Measurements from ENCODE around the gene TGM6. TPM values are rescaled to one million over a fixed set of nuclear protein-coding genes. Genes with fewer than 3 reads are reported as not detected.

Gene TGM6
- total and polyA plus RNA-seq, 2 experiments from 2014 or later, result not detected

GRCh38 chr20:2431185-2431584, 50.5 kb downstream of the TGM6 start:
- DNase-seq (ENCODE audit: low spot score), result no peak
- no peaks in the 10 kb centered on the region for H3K4me1 ChIP-seq (ENCODE audit: insufficient read depth)
- no peak overlapping the region for H2AFZ ChIP-seq
- H3K27me3 ChIP-seq, result no peaks in the 10 kb centered on the region
- TF ChIP-seq EZH2 (IDR thresholded peaks at IDR 0.05; ENCODE audit: borderline replicate concordance), result no peak
- H3K4me3 ChIP-seq, result no peak overlapping the region
- no peaks in the 10 kb centered on the region for H3K9me3 ChIP-seq (ENCODE audit: low read depth)
- WGBS (ENCODE audit: low lambda C conversion rate, missing lambda C conversion rate), result 53% methylated on average over 1 of the region's 1 CpG
- no peak overlapping the region for H3K27ac ChIP-seq
- H4K20me1 ChIP-seq (ENCODE audit: insufficient read depth, poor library complexity, severe bottlenecking), result no peaks in the 10 kb centered on the region
- no peaks in the 10 kb centered on the region for H3K79me2 ChIP-seq
- no peak overlapping the region for H3K4me2 ChIP-seq
- no peaks in the 10 kb centered on the region for H3K9me2 ChIP-seq (replicated peaks; ENCODE audit: insufficient read depth)
- H3K36me3 ChIP-seq (replicated peaks; ENCODE audit: insufficient read depth, low read depth), result no peaks in the 10 kb centered on the region

DNA sequence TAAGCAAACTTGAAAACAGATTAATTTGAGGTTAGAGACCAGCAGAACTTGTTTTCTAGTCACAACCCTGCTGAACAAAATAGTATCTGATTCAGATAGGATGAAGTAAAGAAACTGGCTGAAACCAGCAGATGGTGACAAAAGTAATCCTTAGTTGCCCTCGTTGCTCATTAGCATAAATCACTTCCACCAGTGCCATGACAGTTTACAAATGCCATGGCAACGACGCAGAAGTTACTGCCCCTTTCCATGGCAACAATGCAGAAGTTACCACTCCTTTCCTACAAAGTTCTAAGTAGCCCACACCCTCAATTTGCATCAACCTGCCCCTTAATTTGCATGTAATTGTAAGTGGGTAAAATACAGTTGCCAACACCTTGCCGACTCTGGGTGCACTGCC, 66.1 kb downstream of the TGM6 start:
- Histone ChIP-seq H3K4me1 (ENCODE audit: insufficient read depth) (no peaks in the 10 kb centered on the region), H3K79me2 (no peaks in the 10 kb centered on the region), H3K27ac (no peak overlapping the region), H4K20me1 (ENCODE audit: insufficient read depth, poor library complexity, severe bottlenecking) (no peaks in the 10 kb centered on the region), H3K27me3 (no peaks in the 10 kb centered on the region), H2AFZ (no peak overlapping the region), H3K36me3 (replicated peaks; ENCODE audit: insufficient read depth, low read depth) (no peaks in the 10 kb centered on the region), H3K9me3 (ENCODE audit: low read depth) (no peaks in the 10 kb centered on the region), H3K4me2 (no peak overlapping the region), H3K9me2 (replicated peaks; ENCODE audit: insufficient read depth) (no peaks in the 10 kb centered on the region), H3K4me3 (no peak overlapping the region)
- TF ChIP-seq CTCF (IDR thresholded peaks at IDR 0.05; ENCODE audit: poor library complexity) (no peak), EZH2phosphoT487 (IDR thresholded peaks at IDR 0.05; ENCODE audit: low read depth, severe bottlenecking, unreplicated experiment) (no peak), EZH2 (IDR thresholded peaks at IDR 0.05; ENCODE audit: borderline replicate concordance) (no peak)
- DNase-seq (ENCODE audit: low spot score), result no peak
- WGBS (ENCODE audit: low lambda C conversion rate, missing lambda C conversion rate), result 70% methylated on average over 4 of the region's 4 CpGs

DNA sequence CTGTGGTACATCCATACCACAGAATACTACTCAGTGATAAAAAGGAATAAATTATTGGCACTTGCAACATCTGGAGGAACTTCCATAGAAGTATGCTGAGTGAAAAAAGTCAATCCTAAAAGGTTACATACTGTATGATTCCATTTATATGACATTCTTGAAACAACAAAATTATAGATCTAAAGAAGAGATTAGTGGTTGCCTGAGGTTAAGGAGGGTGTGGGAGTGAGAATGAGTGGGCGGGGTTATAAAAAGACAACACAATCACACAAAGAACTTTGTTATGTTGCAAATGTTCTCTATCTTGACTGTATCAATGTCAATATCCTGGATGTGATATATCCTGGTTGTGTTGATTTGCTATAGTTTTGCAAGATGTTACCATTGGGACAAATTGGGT, 68.7 kb downstream of the TGM6 start:
- H3K4me3 ChIP-seq, result no peak overlapping the region
- WGBS (ENCODE audit: low lambda C conversion rate, missing lambda C conversion rate), result 78% methylated on average over 1 of the region's 1 CpG
- no peak overlapping the region for H3K27ac ChIP-seq
- no peaks in the 10 kb centered on the region for H3K27me3 ChIP-seq
- H3K4me2 ChIP-seq, result no peak overlapping the region
- TF ChIP-seq EZH2 (IDR thresholded peaks at IDR 0.05; ENCODE audit: borderline replicate concordance), result no peak
- no peak for TF ChIP-seq CTCF (IDR thresholded peaks at IDR 0.05; ENCODE audit: poor library complexity)
- no peak for TF ChIP-seq EZH2phosphoT487 (IDR thresholded peaks at IDR 0.05; ENCODE audit: low read depth, severe bottlenecking, unreplicated experiment)
- no peaks in the 10 kb centered on the region for H3K79me2 ChIP-seq
- no peaks in the 10 kb centered on the region for H3K36me3 ChIP-seq (replicated peaks; ENCODE audit: insufficient read depth, low read depth)
- no peak overlapping the region for H2AFZ ChIP-seq
- no peaks in the 10 kb centered on the region for H3K4me1 ChIP-seq (ENCODE audit: insufficient read depth)
- no peak for DNase-seq (ENCODE audit: low spot score)
- no peaks in the 10 kb centered on the region for H3K9me2 ChIP-seq (replicated peaks; ENCODE audit: insufficient read depth)
- H4K20me1 ChIP-seq (ENCODE audit: insufficient read depth, poor library complexity, severe bottlenecking), result no peaks in the 10 kb centered on the region
- H3K9me3 ChIP-seq (ENCODE audit: low read depth), result no peaks in the 10 kb centered on the region

DNA sequence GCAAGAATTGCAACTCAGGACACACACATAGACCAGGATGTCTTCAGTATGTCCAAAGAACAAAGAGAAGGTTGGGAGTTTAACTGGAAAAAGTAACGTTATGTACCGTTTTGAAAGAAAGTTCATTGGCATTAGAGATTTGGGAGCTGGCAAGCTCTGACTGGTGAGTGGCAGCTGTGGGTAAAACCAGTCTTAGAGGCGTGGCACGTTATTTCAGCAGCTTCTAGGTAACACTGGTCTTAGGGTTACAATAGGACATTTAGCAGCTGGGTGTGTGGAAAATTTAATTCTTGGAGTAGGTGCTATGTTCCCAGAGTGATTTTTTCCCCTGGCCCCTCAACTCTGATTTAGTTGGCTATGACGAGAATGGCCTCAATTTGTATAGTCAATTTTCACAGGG, 70.7 kb downstream of the TGM6 start:
- WGBS (ENCODE audit: low lambda C conversion rate, missing lambda C conversion rate), result 91% methylated on average over 5 of the region's 5 CpGs

More for the DNA sequence above, 70.7 kb downstream of the TGM6 start:
- Histone ChIP-seq H3K9me3 (ENCODE audit: low read depth) (no peaks in the 10 kb centered on the region), H3K79me2 (no peaks in the 10 kb centered on the region), H3K4me1 (ENCODE audit: insufficient read depth) (no peaks in the 10 kb centered on the region), H4K20me1 (ENCODE audit: insufficient read depth, poor library complexity, severe bottlenecking) (no peaks in the 10 kb centered on the region), H3K9me2 (replicated peaks; ENCODE audit: insufficient read depth) (no peaks in the 10 kb centered on the region), H3K4me3 (no peak overlapping the region), H3K27me3 (no peaks in the 10 kb centered on the region), H3K27ac (no peak overlapping the region), H3K4me2 (no peak overlapping the region), H3K36me3 (replicated peaks; ENCODE audit: insufficient read depth, low read depth) (no peaks in the 10 kb centered on the region), H2AFZ (no peak overlapping the region)
- no peak for DNase-seq (ENCODE audit: low spot score)
- TF ChIP-seq EZH2 (IDR thresholded peaks at IDR 0.05; ENCODE audit: borderline replicate concordance) (no peak), EZH2phosphoT487 (IDR thresholded peaks at IDR 0.05; ENCODE audit: low read depth, severe bottlenecking, unreplicated experiment) (no peak), CTCF (IDR thresholded peaks at IDR 0.05; ENCODE audit: poor library complexity) (no peak)
